WTC11 (cell line): Measurements from ENCODE around the gene UBXN6.

Experiments
- ELF4 ChIP-seq: sonication (generic); formaldehyde crosslinking; IDR thresholded peaks from 2 replicates; pipeline ENCODE4 v1.8.1; 2022; ENCODE audit warnings: low read depth, mild to moderate bottlenecking, moderate library complexity, missing genetic modification reagents
- FOXP1 ChIP-seq: sonication (generic); formaldehyde crosslinking; IDR thresholded peaks from 2 replicates; pipeline ENCODE4 v1.8.0; 2022; ENCODE audit warnings: missing genetic modification reagents, mild to moderate bottlenecking, moderate library complexity, borderline replicate concordance
- KAT7 ChIP-seq: sonication (generic); formaldehyde crosslinking; IDR thresholded peaks from 2 replicates; pipeline ENCODE4 v1.8.1; 2023; ENCODE audit warnings: missing genetic modification reagents, mild to moderate bottlenecking, borderline replicate concordance
- NR2C2 ChIP-seq: sonication (generic); formaldehyde crosslinking; IDR thresholded peaks from 2 replicates; pipeline ENCODE4 v1.8.0; 2022; ENCODE audit warnings: mild to moderate bottlenecking, missing genetic modification reagents
- RELA ChIP-seq: sonication (generic); formaldehyde crosslinking; IDR thresholded peaks from 2 replicates; pipeline ENCODE4 v1.8.1; 2022; ENCODE audit warnings: missing genetic modification reagents, mild to moderate bottlenecking, borderline replicate concordance
- SMAD4 ChIP-seq: sonication (generic); formaldehyde crosslinking; IDR thresholded peaks from 2 replicates; pipeline ENCODE4 v1.8.0; 2022; ENCODE audit warnings: mild to moderate bottlenecking, missing genetic modification reagents
- TCF7 ChIP-seq: sonication (generic); formaldehyde crosslinking; IDR thresholded peaks from 2 replicates; pipeline ENCODE4 v1.8.0; 2022; ENCODE audit warnings: mild to moderate bottlenecking, low read depth, missing genetic modification reagents, moderate library complexity
- TEAD4 ChIP-seq: sonication (generic); formaldehyde crosslinking; IDR thresholded peaks from 2 replicates; pipeline ENCODE4 v1.8.0; 2022; ENCODE audit warnings: mild to moderate bottlenecking, missing genetic modification reagents
- TF ChIP-seq, protein P1 (sequence below): fragments of 200-600 bp; IDR thresholded peaks from 2 replicates; pipeline ENCODE4 v1.8.0; 2022; ENCODE audit warnings: antibody characterized with exemption
- TF ChIP-seq, protein P2 (sequence below): sonication (generic); formaldehyde crosslinking; IDR thresholded peaks from 2 replicates; pipeline ENCODE4 v1.8.1; 2023; ENCODE audit warnings: mild to moderate bottlenecking, missing genetic modification reagents, moderate library complexity
- TF ChIP-seq, protein P3 (sequence below): sonication (generic); formaldehyde crosslinking; IDR thresholded peaks from 2 replicates; pipeline ENCODE4 v1.8.0; 2022; ENCODE audit warnings: mild to moderate bottlenecking, missing genetic modification reagents
- TF ChIP-seq, protein P4 (sequence below): sonication (generic); formaldehyde crosslinking; IDR thresholded peaks from 2 replicates; pipeline ENCODE4 v1.8.0; 2023; ENCODE audit warnings: missing genetic modification reagents
- TF ChIP-seq, protein P5 (sequence below): sonication (generic); formaldehyde crosslinking; IDR thresholded peaks from 2 replicates; pipeline ENCODE4 v1.8.1; 2023; ENCODE audit warnings: mild to moderate bottlenecking, moderate library complexity, missing genetic modification reagents
- TF ChIP-seq, protein P6 (sequence below): sonication (generic); formaldehyde crosslinking; IDR thresholded peaks from 2 replicates; pipeline ENCODE4 v1.8.1; 2023; ENCODE audit warnings: mild to moderate bottlenecking, missing genetic modification reagents, moderate library complexity

DNA sequence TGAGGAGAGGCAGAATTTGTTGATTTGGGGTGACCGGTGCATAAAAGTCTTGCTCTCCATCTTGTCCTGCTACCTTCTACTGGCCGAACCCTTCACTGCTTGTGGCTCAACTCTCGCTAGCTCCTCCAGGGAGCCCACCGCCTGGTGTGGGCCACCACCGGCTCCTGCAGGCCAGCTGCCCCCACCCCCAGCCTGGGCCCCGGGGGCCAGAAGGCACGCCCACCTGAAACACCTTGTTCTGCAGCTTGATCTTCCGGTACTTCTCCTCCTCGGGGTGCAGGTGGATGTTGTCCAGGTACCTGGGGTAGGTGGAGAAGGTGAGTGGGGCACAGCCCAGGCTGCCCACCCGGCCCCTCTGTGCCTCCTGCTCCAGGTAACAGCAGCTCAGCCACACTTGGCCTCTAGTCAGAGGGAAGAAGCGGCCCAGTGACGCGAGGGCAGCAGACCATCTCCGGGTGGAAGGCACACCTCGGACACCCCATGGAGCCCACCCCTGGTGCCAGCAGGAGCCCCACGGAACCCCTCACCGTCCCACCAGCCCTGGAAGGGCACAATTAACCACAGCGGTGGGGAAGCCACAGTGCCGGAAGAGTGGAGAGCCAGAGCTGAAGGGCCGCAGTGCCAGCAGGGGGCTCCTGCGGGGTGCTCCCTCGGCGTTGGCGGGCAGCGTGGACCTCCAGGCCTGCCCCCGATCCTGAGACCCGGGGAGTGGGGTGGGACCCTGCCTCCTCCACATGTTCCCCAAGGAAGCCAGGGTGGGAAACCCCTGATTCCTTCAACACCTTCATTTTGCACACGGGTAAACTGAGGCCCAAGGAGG lies 10.1 kb downstream of the UBXN6 start:
- TF ChIP-seq ELF4 (CRISPR knock-in tag) (no peak), TCF7 (no peak), SMAD4 (CRISPR knock-in tag) (no peak), TEAD4 (CRISPR knock-in tag) (no peak), NR2C2 (CRISPR knock-in tag) (no peak), RELA (CRISPR knock-in tag) (no peak), FOXP1 (CRISPR knock-in tag) (no peak), KAT7 (CRISPR knock-in tag) (no peak)
- TF ChIP-seq, protein P1, sequence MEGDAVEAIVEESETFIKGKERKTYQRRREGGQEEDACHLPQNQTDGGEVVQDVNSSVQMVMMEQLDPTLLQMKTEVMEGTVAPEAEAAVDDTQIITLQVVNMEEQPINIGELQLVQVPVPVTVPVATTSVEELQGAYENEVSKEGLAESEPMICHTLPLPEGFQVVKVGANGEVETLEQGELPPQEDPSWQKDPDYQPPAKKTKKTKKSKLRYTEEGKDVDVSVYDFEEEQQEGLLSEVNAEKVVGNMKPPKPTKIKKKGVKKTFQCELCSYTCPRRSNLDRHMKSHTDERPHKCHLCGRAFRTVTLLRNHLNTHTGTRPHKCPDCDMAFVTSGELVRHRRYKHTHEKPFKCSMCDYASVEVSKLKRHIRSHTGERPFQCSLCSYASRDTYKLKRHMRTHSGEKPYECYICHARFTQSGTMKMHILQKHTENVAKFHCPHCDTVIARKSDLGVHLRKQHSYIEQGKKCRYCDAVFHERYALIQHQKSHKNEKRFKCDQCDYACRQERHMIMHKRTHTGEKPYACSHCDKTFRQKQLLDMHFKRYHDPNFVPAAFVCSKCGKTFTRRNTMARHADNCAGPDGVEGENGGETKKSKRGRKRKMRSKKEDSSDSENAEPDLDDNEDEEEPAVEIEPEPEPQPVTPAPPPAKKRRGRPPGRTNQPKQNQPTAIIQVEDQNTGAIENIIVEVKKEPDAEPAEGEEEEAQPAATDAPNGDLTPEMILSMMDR: no peak
- TF ChIP-seq, protein P2, sequence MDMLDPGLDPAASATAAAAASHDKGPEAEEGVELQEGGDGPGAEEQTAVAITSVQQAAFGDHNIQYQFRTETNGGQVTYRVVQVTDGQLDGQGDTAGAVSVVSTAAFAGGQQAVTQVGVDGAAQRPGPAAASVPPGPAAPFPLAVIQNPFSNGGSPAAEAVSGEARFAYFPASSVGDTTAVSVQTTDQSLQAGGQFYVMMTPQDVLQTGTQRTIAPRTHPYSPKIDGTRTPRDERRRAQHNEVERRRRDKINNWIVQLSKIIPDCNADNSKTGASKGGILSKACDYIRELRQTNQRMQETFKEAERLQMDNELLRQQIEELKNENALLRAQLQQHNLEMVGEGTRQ: no peak
- TF ChIP-seq, protein P3, sequence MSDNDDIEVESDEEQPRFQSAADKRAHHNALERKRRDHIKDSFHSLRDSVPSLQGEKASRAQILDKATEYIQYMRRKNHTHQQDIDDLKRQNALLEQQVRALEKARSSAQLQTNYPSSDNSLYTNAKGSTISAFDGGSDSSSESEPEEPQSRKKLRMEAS (CRISPR knock-in tag): no peak
- TF ChIP-seq, protein P4, sequence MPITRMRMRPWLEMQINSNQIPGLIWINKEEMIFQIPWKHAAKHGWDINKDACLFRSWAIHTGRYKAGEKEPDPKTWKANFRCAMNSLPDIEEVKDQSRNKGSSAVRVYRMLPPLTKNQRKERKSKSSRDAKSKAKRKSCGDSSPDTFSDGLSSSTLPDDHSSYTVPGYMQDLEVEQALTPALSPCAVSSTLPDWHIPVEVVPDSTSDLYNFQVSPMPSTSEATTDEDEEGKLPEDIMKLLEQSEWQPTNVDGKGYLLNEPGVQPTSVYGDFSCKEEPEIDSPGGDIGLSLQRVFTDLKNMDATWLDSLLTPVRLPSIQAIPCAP: no peak
- TF ChIP-seq, protein P5, sequence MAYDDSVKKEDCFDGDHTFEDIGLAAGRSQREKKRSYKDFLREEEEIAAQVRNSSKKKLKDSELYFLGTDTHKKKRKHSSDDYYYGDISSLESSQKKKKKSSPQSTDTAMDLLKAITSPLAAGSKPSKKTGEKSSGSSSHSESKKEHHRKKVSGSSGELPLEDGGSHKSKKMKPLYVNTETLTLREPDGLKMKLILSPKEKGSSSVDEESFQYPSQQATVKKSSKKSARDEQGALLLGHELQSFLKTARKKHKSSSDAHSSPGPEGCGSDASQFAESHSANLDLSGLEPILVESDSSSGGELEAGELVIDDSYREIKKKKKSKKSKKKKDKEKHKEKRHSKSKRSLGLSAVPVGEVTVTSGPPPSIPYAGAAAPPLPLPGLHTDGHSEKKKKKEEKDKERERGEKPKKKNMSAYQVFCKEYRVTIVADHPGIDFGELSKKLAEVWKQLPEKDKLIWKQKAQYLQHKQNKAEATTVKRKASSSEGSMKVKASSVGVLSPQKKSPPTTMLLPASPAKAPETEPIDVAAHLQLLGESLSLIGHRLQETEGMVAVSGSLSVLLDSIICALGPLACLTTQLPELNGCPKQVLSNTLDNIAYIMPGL (CRISPR knock-in tag): no peak
- TF ChIP-seq, protein P6, sequence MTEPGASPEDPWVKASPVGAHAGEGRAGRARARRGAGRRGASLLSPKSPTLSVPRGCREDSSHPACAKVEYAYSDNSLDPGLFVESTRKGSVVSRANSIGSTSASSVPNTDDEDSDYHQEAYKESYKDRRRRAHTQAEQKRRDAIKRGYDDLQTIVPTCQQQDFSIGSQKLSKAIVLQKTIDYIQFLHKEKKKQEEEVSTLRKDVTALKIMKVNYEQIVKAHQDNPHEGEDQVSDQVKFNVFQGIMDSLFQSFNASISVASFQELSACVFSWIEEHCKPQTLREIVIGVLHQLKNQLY (CRISPR knock-in tag): no peak
